HCT116 (cell line): ENCODE data around the gene PNPLA2.

Source experiments
- EZH2 ChIP-seq: fragments of 200-600 bp; sonication (generic); IDR thresholded peaks from 2 replicates; pipeline ENCODE4 v1.6.1; 2017; ENCODE audit warnings: antibody characterized with exemption, mixed run types
- MAX ChIP-seq: IDR thresholded peaks from 2 replicates; pipeline ENCODE4 v1.6.1; 2012
- SIN3A ChIP-seq: IDR thresholded peaks from 2 replicates; pipeline ENCODE4 v1.6.1; 2012; ENCODE audit warnings: low read depth
- SP1 ChIP-seq: IDR thresholded peaks from 2 replicates; pipeline ENCODE4 v1.6.1; 2012; ENCODE audit warnings: low read depth
- ZFX ChIP-seq: fragments of 450-650 bp; IDR thresholded peaks from 2 replicates; pipeline ENCODE4 v1.6.1; 2017
- TF ChIP-seq, protein P1 (sequence below), 3 experiments: fragments of 200-600 bp in 1 of 3; sonication (generic) in 1 of 3; IDR thresholded peaks in 2 of 3; conservative IDR thresholded peaks in 1 of 3; 2 replicates each; pipeline ENCODE4 v1.5.1; 2012 to 2017; ENCODE audit warnings: low read depth in 2 of 3, low read length in 2 of 3, antibody characterized with exemption in 1 of 3, borderline replicate concordance in 1 of 3, control low read depth in 1 of 3, mild to moderate bottlenecking in 1 of 3, mixed read lengths in 1 of 3, mixed run types in 1 of 3, moderate library complexity in 1 of 3; ENCODE audit not compliant: insufficient read depth in 1 of 3
- TF ChIP-seq, protein P2 (sequence below): IDR thresholded peaks from 2 replicates; pipeline ENCODE4 v1.6.1; 2011; ENCODE audit warnings: mild to moderate bottlenecking, low read length, moderate library complexity; ENCODE audit not compliant: insufficient replicate concordance; ENCODE audit errors: extremely low read depth

- no peak for TF ChIP-seq ZFX
- TF ChIP-seq EZH2 = no peak
- TF ChIP-seq SIN3A = no peak
- no peak for TF ChIP-seq SP1
- TF ChIP-seq, protein P1, sequence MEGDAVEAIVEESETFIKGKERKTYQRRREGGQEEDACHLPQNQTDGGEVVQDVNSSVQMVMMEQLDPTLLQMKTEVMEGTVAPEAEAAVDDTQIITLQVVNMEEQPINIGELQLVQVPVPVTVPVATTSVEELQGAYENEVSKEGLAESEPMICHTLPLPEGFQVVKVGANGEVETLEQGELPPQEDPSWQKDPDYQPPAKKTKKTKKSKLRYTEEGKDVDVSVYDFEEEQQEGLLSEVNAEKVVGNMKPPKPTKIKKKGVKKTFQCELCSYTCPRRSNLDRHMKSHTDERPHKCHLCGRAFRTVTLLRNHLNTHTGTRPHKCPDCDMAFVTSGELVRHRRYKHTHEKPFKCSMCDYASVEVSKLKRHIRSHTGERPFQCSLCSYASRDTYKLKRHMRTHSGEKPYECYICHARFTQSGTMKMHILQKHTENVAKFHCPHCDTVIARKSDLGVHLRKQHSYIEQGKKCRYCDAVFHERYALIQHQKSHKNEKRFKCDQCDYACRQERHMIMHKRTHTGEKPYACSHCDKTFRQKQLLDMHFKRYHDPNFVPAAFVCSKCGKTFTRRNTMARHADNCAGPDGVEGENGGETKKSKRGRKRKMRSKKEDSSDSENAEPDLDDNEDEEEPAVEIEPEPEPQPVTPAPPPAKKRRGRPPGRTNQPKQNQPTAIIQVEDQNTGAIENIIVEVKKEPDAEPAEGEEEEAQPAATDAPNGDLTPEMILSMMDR (IDR thresholded peaks at IDR 0.05 in 2 of 3, conservative IDR thresholded peaks at IDR 0.05 in 1 of 3; ENCODE audit: borderline replicate concordance in 1 of 3, insufficient read depth in 1 of 3, low read depth in 2 of 3, low read length in 2 of 3) = no peak
- no peak for TF ChIP-seq MAX
- TF ChIP-seq, protein P2, sequence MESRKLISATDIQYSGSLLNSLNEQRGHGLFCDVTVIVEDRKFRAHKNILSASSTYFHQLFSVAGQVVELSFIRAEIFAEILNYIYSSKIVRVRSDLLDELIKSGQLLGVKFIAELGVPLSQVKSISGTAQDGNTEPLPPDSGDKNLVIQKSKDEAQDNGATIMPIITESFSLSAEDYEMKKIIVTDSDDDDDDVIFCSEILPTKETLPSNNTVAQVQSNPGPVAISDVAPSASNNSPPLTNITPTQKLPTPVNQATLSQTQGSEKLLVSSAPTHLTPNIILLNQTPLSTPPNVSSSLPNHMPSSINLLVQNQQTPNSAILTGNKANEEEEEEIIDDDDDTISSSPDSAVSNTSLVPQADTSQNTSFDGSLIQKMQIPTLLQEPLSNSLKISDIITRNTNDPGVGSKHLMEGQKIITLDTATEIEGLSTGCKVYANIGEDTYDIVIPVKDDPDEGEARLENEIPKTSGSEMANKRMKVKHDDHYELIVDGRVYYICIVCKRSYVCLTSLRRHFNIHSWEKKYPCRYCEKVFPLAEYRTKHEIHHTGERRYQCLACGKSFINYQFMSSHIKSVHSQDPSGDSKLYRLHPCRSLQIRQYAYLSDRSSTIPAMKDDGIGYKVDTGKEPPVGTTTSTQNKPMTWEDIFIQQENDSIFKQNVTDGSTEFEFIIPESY = no peak
These were observed 6.3 kb upstream of the PNPLA2 start for GRCh38 chr11:812390-812789.
